Stimulated activated CD8-positive, alpha-beta memory T cell treated with anti-CD3 and anti-CD28 coated beads, Interleukin-12 subunit alpha, Interleukin-12 subunit beta, amount 100 ng/mL, for 1 hour (primary cell): ENCODE results near the gene CCDC137.
"Not testable (repeated sequence)": the region's sequence is repeated elsewhere in the genome, so short reads cannot be mapped to it uniquely, and the experiment has no call there.

ENCODE experiments used
- DNase-seq: peaks from one replicate; pipeline ENCODE4 v3.0.0-alpha.2; 2020; ENCODE audit warnings: low read depth

CCDC137 gene

GRCh38 chr17:81666342-81667191 lies at the start of gene CCDC137, which contains the start of gene OXLD1:
Gene CCDC137, plus strand, starts transcription at chr17:81666737. Its CDS starts 30 bp downstream, at chr17:81666767.
Gene OXLD1, minus strand, starts transcription at chr17:81666605. Its CDS starts 28 bp downstream, at chr17:81666577.
- peak; percentile 84 for DNase-seq

GRCh38 chr17:81616877-81617276 lies 49.7 kb upstream of the CCDC137 start:
- no peak for DNase-seq

GRCh38 chr17:81618307-81618706 lies 48.2 kb upstream of the CCDC137 start:
- not testable (repeated sequence) for DNase-seq

- no peak for DNase-seq
These were observed 44.9 kb upstream of the CCDC137 start for GRCh38 chr17:81621494-81622130.

DNA sequence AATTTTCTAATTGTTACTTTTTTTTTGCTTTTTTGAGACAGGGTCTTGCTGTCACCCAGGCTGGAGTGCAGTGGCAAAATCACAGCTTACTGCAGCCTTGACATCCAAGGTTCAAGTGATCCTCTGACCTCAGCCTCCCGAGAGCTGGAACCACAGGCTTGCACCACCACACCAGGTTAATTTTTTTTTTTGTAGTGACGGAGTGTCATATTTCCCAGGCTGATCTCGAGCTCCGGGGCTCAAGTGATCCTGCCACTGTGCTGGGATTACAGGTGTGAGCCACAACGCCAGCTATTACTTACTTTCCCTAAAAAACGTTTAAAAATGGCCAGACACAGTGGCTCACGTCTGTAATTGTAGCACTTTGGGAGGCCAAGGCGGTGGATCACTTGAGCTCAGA lies 36.3 kb upstream of the CCDC137 start:
- no peak for DNase-seq

DNA sequence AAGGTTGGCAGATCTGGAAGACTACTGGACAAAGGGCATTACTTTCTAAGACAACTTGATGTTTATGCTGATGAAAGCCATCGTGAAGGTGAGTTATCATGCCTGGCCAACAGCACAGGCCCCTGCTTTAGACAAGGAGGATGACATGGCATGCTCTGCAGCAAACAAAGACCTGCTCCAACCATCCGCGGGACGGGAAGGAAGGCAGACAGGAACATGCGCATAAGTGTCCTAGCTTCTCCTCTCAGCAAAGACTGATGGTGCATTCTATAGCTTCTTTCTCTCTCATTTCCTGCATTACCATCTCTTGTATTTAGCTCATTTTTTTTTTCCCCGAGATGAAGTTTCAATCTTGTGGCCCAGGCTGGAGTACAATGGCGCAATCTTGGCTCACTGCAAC lies 35.1 kb upstream of the CCDC137 start:
- DNase-seq, result no peak

DNA sequence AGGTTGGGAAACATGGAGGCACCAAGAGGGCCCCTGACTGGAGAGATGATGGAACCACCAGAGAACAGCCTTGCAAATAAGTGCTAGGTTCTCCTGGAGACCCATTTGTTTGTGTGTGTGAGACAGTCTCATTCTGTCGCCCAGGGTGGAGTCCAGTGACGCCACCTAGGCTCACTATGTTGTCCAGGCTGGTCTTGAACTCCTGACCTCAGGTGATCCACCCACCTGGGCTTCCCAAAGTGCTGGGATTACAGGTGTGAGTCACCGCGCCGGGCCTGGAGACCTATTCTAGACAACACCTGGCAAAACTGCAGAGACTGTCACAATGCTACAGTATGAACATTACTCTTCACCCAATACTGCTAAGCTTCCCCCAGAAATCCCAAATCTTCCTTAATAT lies 31.1 kb upstream of the CCDC137 start:
- DNase-seq, result no peak

- no peak for DNase-seq
These were observed 30.5 kb upstream of the CCDC137 start for GRCh38 chr17:81635973-81636504.

DNA sequence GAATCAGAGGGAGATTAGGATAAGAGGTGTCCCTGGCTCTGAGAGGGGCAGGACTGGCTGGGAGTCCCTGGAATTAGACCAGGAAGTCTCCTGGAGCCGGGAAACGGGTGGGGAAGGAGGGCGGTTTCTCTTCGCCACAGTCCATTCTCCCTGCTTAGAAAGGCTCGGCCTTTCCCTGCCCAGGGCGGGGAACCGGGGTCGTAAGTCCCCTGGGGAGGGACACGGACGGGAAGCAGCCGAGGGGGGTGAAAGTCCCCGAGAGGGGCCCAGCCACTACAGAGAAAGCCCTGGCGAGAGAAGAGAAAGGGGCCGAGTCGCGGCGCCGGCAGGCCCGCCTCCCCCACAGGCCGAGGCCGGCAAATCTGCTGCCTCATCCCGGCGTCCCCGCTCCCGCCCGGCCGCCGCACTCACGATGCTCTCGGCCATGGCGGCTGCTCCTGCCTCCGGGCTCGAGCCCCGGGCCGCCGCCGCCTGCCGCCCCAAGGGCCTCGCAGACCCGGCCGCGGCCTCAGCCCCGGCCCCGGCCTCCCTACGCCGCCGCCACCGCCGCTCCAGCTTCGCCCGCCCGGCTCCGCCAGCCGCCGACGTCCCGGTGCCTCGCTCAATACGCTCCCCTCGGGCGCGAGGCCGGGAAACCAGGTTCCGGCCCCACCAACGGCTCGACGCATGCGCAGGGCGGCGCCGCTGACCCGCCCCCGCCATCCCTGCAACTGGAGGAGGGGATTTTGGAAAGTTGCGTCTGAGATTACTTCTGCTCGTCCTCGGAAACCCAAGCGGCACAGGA lies 29.8 kb upstream of the CCDC137 start, which contains the start of the genes NPLOC4 and TSPAN10:
NPLOC4 (minus strand) TSS at position 608 of the 784 bp plus-strand sequence; CDS start at position 426, 182 bp downstream.
TSPAN10 (plus strand) TSS at position 692 of the 784 bp plus-strand sequence. CDS start 5,217 bp downstream, outside the sequence.
- peak; percentile 72 for DNase-seq

- no peak for DNase-seq
These were observed 27.9 kb upstream of the CCDC137 start for GRCh38 chr17:81638683-81639082.

GRCh38 chr17:81640011-81640410 lies 26.5 kb upstream of the CCDC137 start:
- no peak for DNase-seq

GRCh38 chr17:81641825-81642489 lies 24.6 kb upstream of the CCDC137 start:
- DNase-seq, result no peak

- DNase-seq, result no peak
These were observed 22.0 kb upstream of the CCDC137 start for GRCh38 chr17:81644496-81644895.

DNA sequence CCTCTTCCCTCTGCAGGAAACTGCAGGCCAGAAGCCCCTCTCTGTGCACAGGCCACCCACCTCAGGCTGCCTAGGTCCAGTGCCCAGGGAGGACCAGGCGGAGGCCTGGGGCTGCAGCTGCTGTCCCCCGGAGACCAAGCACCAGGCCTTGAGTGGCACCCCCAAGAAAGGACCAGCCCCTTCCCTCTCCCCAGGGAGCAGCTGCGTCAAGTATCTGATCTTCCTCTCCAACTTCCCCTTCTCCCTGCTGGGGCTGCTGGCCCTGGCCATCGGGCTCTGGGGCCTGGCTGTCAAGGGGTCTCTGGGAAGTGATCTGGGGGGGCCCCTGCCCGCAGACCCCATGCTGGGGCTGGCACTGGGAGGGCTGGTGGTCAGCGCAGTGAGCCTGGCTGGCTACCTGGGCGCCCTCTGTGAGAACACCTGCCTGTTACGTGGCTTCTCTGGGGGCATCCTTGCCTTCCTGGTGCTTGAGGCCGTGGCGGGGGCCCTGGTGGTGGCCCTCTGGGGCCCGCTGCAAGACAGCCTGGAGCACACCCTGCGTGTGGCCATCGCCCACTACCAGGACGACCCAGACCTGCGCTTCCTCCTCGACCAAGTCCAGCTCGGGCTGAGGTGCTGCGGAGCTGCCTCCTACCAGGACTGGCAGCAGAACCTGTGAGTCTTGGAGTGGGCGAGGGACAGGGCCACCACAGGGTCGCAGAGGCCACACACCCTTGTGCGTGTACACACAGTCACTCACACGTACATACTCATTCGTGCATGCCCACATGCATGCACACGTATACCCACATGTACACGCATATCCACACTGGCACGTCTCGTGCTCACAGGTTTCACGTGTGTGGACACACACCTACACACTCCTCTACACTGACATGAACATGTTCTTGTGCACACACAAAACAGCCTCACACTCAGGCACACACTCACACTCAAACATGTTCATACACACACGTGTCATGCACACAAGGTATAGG lies 21.3 kb upstream of the CCDC137 start:
- no peak for DNase-seq

GRCh38 chr17:81646869-81647600 lies 19.5 kb upstream of the CCDC137 start:
- no peak for DNase-seq

GRCh38 chr17:81647640-81648012 lies 18.9 kb upstream of the CCDC137 start:
- DNase-seq, result no peak

GRCh38 chr17:81648013-81648706 lies 18.4 kb upstream of the CCDC137 start:
- no peak for DNase-seq

GRCh38 chr17:81648707-81649085 lies 17.8 kb upstream of the CCDC137 start:
- DNase-seq, result no peak

GRCh38 chr17:81650951-81651350 lies 15.6 kb upstream of the CCDC137 start:
- DNase-seq, result no peak
